C4-2B (cell line): ENCODE data around the gene CFAP157.

Experiments
- ZFX ChIP-seq: fragments of 450-650 bp; IDR thresholded peaks from 2 replicates; pipeline ENCODE4 v1.6.1; 2017
- TF ChIP-seq, protein P1 (sequence below): fragments of 450-650 bp; conservative IDR thresholded peaks from 2 replicates; pipeline ENCODE4 v1.5.1; 2017; ENCODE audit warnings: mild to moderate bottlenecking

- TF ChIP-seq, protein P1, sequence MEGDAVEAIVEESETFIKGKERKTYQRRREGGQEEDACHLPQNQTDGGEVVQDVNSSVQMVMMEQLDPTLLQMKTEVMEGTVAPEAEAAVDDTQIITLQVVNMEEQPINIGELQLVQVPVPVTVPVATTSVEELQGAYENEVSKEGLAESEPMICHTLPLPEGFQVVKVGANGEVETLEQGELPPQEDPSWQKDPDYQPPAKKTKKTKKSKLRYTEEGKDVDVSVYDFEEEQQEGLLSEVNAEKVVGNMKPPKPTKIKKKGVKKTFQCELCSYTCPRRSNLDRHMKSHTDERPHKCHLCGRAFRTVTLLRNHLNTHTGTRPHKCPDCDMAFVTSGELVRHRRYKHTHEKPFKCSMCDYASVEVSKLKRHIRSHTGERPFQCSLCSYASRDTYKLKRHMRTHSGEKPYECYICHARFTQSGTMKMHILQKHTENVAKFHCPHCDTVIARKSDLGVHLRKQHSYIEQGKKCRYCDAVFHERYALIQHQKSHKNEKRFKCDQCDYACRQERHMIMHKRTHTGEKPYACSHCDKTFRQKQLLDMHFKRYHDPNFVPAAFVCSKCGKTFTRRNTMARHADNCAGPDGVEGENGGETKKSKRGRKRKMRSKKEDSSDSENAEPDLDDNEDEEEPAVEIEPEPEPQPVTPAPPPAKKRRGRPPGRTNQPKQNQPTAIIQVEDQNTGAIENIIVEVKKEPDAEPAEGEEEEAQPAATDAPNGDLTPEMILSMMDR = no peak
- no peak for TF ChIP-seq ZFX
Measured at GRCh38 chr9:127664324-127664677, 42.5 kb upstream of the CFAP157 start.
